GDM1 (cell line): ENCODE data around the gene LRRD1.
A peak's percentile ranks its signal among the peaks of the same experiment; 100 is the strongest.
"Not testable (repeated sequence)": the region's sequence is repeated elsewhere in the genome, so short reads cannot be mapped to it uniquely, and the experiment has no call there.

Experiments used
- DNase-seq: peaks from one replicate; lab custom pipeline; 2025; lab: John Stamatoyannopoulos, UW

Gene LRRD1

GRCh38 chr7:92141161-92141560 is 37.8 kb downstream of the LRRD1 start:
- DNase-seq = no peak

DNA sequence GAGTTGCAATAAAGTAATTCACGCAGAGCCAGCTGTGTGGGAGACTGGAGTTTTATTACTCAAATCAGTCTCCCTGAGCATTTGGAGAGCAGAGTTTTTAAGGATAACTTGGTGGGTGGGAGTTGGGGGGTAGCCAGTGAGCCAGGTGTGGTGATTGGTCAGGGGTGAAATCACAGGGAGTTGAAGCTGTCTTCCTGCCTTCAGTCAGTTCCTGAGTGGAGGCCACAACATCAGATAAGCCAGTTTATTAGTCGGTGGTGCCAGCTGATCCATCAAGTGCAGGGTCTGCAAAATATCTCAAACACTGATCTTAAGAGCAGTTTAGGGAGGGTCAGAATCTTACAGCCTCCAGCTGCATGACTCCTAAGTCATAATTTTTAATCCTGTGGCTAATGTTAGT is 41.4 kb downstream of the LRRD1 start:
- DNase-seq = no peak

- DNase-seq = no peak
Observed at GRCh38 chr7:92135052-92135889, 43.7 kb downstream of the LRRD1 start.

- DNase-seq = peak; percentile 90
Observed at GRCh38 chr7:92134271-92135051, 44.5 kb downstream of the LRRD1 start, which contains the start of gene CYP51A1. Gene CYP51A1 (minus strand): TSS chr7:92134477. CDS start chr7:92134364, 113 bp downstream.

DNA sequence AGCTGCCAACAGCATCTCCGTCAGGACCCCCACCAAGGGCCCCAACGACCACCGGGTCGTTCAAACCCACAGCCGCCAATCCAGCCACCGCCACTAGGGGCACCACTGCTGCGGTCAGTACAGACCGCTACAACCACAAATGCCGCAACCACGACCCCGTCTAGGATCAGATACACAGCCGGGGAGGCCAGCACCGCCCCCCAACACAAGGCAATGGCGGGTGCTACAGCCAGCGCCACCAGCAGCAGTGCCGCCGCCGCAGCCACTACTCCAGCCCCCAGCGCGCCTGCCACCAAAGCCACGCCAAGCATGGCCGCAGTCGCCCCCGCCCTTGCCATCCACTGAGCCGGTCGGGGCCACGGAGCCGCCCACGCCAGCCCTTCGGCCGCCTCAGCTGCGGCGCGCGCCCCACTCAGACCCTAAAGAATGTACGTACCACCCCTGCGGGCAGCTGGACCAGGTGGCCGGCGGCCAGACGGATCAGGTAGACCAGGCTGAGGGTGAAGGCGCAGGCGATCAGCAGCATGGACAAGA is 45.1 kb downstream of the LRRD1 start:
- DNase-seq = peak; percentile 51

DNA sequence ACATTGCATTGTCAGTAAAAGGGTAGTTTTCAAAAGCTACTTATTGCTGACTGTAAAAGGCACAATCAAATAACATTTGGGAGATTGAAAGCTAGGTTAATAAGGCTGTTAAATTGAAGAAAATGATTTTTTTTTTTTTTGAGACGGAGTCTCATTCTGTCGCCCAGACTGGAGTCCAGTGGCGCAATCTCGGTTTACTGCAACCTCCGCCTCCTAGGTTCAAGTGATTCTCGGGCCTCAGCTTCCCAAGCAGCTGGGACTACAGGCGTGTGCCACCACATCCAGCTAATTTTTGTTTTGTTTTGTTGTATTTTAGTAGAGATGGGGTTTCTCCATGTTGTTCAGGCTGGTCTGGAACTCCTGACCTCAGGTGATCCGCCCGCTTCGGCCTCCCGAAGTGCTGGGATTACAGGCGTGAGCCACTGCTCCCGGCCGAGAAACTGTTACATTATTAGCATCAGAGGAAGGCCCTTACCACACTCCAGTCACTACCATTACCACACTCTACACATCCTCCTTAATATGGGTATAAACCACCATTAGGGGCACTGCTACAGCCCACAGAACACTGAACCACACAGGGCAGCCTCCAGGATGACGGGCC is 45.7 kb downstream of the LRRD1 start:
- peak; percentile 39 for DNase-seq

DNA sequence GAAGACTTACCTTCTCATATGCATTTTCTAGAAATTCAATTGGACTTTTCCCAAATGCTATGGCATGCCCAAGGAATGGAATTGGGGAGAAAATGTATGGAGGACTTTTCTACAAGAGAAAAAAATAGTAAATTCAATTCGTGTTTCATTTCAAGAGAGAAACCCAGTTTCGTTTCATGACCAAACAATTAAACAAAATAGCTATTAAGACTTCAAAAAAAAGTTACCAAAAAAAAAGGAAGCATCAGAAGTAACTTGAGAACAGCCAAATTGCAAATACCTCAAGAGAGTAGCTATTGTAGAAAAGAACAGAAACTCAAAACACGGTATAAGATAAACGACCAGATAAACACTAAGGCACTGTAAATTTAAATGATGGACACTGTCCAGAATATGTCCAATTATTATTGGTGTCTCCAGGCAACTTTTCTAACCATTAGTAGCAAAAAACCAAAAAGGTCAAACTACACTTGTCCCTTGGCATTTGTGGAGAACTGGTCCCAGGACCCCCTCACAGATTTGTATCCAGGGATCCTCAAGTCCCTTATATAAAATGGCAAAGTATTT is 47.1 kb downstream of the LRRD1 start:
- DNase-seq = no peak

GRCh38 chr7:92131093-92131492 is 47.8 kb downstream of the LRRD1 start:
- no peak for DNase-seq

DNA sequence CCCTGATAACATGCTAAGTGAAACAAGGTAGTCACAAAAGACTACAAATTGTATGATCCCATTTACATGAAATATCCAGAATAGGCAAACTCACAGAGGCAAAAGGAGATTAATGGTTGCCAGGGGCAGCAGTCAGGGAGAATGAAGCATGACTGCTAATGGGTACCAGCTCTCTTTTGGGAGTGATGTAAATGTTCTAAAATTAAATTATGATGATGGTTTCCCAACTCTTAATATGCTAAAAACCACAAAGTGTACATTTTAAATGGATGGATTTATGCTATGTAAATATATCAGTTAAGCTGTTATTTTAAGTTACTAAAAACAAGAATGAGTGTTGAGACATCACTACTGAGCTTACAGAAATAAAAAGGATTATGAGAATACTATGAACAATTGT is 57.3 kb downstream of the LRRD1 start:
- DNase-seq = no peak

GRCh38 chr7:92119213-92119759 is 59.7 kb downstream of the LRRD1 start:
- DNase-seq = no peak

DNA sequence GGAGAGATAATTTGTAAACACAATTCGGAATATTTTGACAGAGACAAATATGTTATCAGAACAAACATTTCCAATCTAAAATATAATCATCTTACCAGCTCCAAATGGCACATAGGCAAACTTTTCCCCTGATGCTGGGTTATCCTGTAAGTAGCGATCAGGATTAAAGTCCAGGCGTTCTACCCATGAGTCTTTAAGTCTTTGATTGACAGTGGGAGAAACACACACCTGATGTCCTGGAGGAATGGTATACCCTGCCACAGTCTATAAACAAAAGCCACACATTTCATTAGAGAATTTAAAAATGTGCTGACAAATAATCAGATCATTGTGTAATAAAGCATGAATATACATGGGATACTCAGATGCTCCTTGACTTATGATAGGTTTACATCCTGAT is 62.0 kb downstream of the LRRD1 start:
- DNase-seq = no peak

GRCh38 chr7:92115821-92116220 is 63.1 kb downstream of the LRRD1 start:
- no peak for DNase-seq

DNA sequence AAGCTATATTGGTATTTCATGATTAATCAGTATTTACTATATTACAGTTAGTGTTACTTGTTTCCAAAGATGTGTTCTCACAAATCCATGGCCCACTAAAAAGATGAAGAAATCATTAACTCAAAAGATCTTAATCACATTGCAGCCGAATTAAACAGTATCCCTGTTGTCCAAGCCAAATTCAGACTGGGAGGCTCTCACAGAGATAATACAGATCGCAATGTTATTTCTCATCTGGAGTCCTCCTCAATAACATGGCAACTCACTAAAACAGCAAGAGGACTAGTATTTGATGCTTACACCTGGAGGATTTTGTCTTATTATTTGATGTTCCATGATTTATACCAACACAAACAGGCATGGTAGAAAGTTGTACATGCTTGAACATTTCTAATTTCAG is 68.1 kb downstream of the LRRD1 start:
- no peak for DNase-seq

GRCh38 chr7:92108821-92109220 is 70.1 kb downstream of the LRRD1 start:
- no peak for DNase-seq

- not testable (repeated sequence) for DNase-seq
Observed at GRCh38 chr7:92102862-92103261, 76.1 kb downstream of the LRRD1 start.

DNA sequence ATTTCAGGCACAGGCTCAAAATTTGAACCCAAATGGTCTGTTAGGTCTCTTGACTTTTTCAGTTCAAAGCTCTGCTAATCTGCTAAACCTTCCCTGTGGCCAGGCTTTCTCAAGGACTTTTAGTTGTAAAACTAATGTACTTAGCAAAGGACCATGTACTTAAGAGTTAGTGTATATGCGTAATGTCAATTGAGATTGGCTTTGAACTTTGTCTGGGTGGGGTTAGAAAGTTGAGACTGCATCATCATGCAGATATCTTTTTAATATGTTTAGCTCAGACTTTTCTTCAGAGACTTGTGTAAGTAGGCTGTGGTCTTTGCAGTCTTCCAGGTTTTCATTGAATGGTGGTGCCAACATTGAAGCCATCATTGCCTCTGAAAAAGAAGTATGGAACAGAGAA is 78.4 kb downstream of the LRRD1 start:
- no peak for DNase-seq

DNA sequence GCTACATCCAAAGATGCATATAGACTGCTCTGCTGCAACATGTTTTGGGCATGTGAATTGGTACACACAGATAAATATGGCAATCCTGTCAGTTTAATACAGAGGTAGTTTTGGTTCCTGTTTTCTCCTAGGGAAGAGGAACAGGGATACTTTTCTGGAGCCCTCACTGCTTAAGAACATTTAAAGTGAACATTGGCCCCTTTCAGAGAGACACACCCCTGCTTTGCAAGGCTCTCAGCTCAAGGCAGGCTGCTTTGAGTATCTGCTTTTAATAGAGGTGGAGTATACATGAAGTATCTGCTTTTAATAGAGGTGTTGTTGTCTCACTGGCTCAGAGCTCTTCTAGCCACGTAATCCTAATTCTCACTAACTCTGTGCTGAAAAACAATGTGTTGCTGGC is 83.6 kb downstream of the LRRD1 start:
- no peak for DNase-seq
